Sigmoid colon (tissue), 4 donors: ENCODE measurements around the gene IL34.

Source experiments
- CTCF ChIP-seq, 4 experiments: fragments of 450-650 bp in 3 of 4; fragments of 200-600 bp in 1 of 4; IDR thresholded peaks; one replicate each; pipeline ENCODE4 v1.5.1; 2016 to 2019; ENCODE audit warnings: antibody characterized with exemption in 4 of 4, mild to moderate bottlenecking in 3 of 4, moderate library complexity in 2 of 4
- EP300 ChIP-seq, 4 donors: sonication (generic); formaldehyde crosslinking; IDR thresholded peaks; one replicate each; pipeline ENCODE4 v1.6.1; 2017; ENCODE audit warnings: antibody characterized with exemption in 4 of 4
- POLR2A ChIP-seq, 2 donors: fragments of 450-650 bp; IDR thresholded peaks; one replicate each; pipeline ENCODE4 v1.6.1; 2016; ENCODE audit warnings: antibody characterized with exemption in 2 of 2, mild to moderate bottlenecking in 2 of 2, moderate library complexity in 2 of 2
- POLR2AphosphoS5 ChIP-seq, 4 donors: sonication (generic); formaldehyde crosslinking; IDR thresholded peaks; one replicate each; pipeline ENCODE4 v1.6.1; 2017; ENCODE audit warnings: antibody characterized with exemption in 4 of 4

- TF ChIP-seq CTCF (IDR thresholded peaks at IDR 0.05) (no peak), POLR2A (IDR thresholded peaks at IDR 0.05) (no peak), POLR2AphosphoS5 (IDR thresholded peaks at IDR 0.05) (no peak), EP300 (IDR thresholded peaks at IDR 0.05) (no peak)
Measured at GRCh38 chr16:70674221-70675014, 28.1 kb downstream of the IL34 start.
